DMS53 treated with DMSO at 0.1 percent for 48 hours (cell line): ENCODE results near the gene NPIPB2.
"Not testable (repeated sequence)": the region's sequence is repeated elsewhere in the genome, so short reads cannot be mapped to it uniquely, and the experiment has no call there.

Source experiments
- DNase-seq: peaks from one replicate; lab custom pipeline; 2025; ENCODE audit not compliant: unreplicated experiment; lab: John Stamatoyannopoulos, UW

NPIPB2 gene

DNA sequence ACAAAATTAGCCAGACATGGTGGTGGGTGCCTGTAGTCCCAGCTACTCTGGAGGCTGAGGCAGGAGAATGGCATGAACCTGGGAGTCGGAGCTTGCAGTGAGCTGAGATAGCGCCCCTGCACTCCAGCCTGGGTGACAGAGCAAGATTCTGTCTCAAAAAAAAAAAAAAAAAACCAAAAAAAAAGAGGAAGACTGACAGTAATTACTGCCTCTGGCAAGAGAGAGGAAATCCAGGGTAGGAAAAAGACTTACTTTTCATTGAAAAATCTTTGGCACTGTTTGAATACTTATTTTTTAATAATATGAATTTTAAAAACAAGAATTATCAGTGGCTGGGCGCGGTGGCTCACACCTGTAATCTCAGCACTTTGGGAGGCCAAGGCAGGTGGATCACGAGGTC, 20.6 kb upstream of the NPIPB2 start:
- not testable (repeated sequence) for DNase-seq

DNA sequence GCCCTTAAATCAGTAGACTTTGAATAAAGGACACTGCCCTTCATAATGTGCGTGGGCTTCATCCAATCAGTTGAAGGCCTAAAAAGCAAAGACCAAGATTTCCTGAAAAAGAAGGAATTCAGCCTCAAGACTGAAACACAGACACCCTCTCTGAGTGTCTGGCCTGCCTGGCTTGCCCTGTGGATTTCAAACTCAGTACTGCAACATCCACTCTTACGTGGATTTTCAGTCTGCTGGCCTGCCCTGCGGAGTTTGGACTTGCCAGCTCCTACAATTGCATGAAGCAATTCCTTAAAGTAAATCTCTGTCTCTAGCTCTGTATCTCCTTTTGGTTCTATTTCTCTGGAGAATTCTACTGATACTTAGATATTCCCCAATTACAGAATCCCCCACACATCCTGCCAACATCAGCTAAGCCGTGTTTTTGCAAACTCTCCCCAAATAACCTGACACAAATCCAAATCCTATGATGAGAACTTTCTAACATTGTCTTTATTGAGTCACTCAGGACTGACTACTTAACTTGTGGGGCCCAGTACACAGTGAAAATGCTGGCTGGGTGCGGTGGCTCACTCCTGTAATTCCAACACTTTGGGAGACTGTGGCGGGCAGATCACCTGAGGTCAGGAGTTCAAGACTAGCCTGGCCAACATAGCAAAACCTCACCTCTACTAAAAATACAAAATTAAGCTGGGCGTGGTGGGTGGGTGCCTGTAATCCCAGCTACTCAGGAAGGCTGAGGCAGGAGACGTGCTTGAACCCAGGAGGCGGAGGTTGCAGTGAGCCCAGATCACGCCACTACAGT, 15.9 kb upstream of the NPIPB2 start:
- no peak for DNase-seq

GRCh38 chr16:11956558-11956957, 14.7 kb upstream of the NPIPB2 start:
- DNase-seq, result no peak

GRCh38 chr16:11955713-11956123, 13.9 kb upstream of the NPIPB2 start:
- no peak for DNase-seq

DNA sequence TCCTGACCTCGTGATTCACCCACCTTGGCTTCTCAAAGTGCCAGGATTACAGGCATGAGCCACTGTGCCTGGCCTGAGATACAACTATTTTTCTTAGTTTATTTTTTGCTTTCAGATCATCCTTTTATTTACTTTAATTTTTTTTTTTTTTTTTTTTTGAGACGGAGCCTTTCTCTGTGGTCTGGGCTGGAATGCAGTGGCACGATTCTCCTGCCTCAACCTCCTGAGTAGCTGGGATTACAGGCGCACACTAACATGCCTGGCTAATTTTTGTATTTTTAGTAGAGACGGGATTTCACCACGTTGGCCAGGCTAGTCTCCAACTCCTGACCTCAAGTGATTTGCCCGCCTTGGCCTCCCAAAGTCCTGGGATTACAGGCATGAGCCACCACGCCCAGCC, 11.7 kb upstream of the NPIPB2 start:
- not testable (repeated sequence) for DNase-seq

GRCh38 chr16:11950388-11950787, 8.5 kb upstream of the NPIPB2 start:
- no peak for DNase-seq

- peak; percentile 61 for DNase-seq
Measured at GRCh38 chr16:11949527-11949926, 7.7 kb upstream of the NPIPB2 start.

DNA sequence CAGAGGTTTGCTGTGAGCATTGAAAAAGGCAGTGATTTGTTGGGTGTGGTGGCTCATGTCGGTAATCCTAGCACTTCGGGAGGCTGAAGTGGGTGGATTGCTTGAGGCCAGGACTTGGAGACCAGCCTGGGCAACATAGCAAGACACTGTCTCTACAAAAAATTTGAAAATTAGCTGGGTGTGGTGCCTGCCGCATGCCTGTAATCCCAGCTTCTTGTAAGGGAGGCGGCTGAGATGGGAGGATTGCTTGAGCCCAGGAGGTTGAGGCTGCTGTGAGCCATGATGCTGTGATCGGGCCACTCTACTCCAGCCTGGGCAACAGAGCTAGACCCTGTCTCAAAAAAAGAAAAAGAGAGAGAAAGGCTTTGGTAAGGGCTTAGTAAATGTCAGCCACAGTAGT, 7.0 kb upstream of the NPIPB2 start:
- DNase-seq, result no peak

DNA sequence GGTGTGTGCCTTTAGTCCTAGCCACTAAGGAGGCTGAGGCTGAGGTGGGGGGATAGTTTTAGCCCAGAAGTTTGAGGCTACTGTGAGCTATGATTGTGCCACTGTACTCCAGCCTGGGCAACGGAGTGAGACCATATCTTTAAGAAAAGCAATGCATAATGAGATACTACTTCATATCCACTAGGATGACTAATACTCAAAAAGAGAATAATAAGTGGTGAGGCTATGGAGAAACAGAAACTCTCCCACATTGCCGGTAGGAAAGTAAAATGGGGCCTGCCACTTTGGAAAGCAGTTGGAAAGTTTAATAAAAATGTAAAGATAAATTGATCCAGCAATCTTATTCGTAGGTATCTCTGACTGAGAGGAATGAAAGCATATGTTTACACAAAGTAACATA, 4.6 kb upstream of the NPIPB2 start:
- no peak for DNase-seq

DNA sequence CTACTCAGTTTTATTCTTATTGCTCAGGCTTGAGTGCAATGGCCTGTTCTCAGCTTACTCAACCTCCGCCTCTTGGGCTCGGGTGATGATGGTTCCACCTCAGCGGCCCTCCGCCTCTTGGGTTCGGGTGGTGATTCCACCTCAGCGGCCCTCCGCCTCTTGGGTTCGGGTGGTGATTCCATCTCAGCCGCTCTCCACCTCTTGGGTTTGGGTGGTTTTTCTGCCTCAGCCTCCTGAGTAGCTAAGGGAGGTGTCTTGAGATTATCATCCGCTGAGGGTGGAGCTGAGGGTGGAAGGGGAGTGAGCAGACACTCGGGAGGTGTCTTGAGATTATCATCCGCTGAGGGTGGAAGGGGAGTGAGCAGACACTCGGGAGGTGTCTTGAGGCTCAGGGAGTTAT, 14.5 kb downstream of the NPIPB2 start:
- DNase-seq, result not testable (repeated sequence)

DNA sequence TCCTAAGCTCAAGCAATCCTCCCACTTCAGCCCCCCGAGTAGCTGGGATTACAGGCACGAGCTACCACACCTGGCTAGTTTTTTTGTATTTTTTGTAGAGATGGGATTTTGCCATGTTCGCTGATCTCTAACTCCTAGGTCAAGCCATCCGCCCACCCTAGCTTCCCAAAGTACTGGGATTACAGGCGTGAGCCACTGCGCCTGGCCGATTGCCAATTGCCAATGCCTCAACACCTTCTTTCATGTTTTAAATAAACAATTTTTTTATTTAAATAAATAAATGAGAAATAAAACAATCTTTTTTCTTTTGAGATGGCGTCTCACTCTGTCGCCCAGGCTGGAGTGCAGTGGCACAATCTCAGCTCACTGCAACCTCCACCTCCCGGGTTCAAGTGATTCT, 17.8 kb downstream of the NPIPB2 start:
- not testable (repeated sequence) for DNase-seq

DNA sequence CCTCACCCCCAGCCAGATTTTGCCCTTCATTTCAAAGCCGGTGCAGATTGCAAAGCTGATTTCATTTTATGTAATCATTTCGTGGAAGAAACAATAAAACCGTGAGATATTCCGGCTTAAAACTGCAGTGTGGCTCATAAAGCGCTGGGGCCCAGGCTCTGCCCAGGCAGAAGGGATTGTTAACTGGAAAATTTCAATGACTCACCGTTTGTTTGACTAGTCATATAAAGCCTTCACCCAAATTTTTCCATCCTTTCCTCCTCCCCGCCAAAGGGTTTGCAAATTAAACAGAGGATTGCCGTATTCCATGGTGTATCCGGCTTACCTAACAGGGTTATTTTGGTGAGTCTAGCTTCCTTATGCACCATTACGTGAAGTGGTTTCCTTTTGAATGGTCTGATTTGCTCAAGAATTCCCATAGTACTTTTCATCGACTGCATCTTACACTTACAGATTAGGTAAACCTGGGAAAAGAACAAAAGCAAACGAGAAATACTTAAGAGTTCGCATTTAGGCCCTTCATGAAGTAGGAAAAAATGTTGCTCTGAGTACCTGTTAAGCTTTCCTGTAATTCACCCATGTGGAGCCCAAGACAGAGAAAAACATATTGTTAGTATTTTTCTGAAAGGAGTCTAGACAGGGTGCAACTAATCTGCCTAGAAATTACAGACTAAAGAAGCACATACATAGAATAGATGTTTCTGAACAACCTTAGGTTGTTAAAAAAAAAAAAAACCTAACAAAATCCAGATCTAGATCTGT, 25.1 kb downstream of the NPIPB2 start:
- DNase-seq, result peak; percentile 78

GRCh38 chr16:11915644-11916523, 26.0 kb downstream of the NPIPB2 start, which contains the start of gene GSPT1:
Gene GSPT1, minus strand, starts transcription at chr16:11915956. Its CDS starts 236 bp downstream, at chr16:11915720.
- peak; percentile 87 for DNase-seq

- no peak for DNase-seq
Measured at GRCh38 chr16:11915114-11915643, 26.7 kb downstream of the NPIPB2 start.

GRCh38 chr16:11914210-11915113, 27.4 kb downstream of the NPIPB2 start:
- DNase-seq, result no peak

- no peak for DNase-seq
Measured at GRCh38 chr16:11913425-11914079, 28.3 kb downstream of the NPIPB2 start.

DNA sequence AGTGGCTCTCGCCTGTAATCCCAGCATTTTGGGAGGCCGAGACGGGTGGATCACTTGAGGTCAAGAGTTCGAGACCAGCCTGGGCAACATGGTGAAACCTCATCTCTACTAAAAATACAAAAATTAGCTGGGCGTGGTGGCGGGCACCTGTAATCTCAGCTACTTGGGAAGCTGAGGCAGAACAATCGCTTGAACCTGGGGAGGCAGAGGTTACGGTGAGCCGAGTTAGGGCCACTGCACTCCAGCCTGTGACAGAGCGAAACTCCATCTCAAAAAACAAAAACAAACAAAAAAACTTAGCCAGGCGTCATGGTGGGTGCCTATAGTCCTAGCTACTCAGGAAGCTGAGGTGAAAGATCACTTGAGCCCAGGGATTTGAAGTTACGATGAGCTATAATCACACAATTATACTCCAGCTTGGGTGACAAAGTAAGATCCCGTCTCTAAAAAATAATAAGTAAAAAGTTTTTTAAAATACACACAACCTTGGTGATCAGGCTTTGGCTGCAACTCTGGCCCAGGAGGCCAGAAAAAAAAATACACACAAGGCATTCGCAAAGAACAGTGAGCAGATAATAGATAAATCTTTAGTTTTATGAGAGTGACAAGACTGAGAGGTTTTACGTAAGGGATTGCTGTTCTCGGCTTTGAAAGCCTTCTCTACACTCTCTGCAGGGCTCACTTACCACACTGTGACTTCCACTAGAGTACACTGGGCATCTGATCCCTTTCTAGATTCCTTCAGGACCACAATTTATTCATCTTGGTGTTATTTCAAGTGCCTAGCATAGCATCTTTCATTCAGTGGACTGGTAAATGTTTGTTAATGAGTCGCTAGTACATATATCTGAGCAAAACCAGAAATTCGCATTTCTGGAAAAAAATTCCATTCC, 31.9 kb downstream of the NPIPB2 start:
- no peak for DNase-seq

GRCh38 chr16:11907160-11907970, 34.5 kb downstream of the NPIPB2 start:
- DNase-seq, result no peak
